Stimulated activated CD8-positive, alpha-beta memory T cell treated with anti-CD3 and anti-CD28 coated beads, Interleukin-7, amount 100 ng/mL, for 4 hours (primary cell): ENCODE results near the gene LIMS1.
"Not testable (repeated sequence)": the region's sequence is repeated elsewhere in the genome, so short reads cannot be mapped to it uniquely, and the experiment has no call there.

Source experiments
- DNase-seq, 2 donors: peaks; one replicate each; pipeline ENCODE4 v3.0.0-alpha.2; 2020; ENCODE audit warnings: low read depth in 2 of 2

LIMS1 gene

DNA sequence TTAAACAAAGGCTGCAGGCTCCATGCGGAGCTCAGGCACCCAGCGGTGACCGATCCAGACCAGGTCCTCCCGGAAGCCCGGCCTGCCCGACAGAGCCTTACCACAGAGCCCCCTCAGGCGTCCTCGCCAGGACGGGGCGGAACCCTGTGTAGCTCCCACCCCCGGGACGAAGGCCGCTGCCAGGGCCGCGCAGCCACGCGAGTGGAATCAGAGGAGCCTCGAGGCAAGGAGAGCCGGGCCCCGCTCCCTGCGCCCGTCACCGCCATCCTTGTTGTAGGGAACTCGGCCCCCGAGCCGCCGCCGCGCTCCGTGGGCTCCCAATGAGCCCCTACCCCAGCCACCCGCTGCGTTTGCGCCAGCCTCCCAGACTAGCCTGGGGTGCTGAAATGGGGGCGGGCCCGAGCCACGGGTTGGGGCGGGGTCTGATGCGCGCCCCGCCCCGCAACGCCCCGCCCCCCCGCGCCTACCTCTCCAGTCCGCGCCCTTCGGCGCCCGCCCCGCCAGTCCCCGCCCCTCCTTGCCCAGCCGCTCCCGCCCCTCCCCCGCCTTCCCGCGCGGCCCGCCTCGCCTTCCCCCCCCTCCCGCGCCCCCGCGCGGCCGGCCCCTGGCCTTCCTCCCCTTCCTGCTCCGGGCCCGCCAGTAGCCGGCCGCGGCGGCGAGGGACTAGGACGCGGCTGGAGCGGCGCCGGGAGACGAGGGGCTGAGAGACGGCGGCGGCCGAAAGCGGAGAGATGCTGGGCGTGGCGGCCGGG lies at the start of gene LIMS1:
Gene LIMS1, plus strand, starts transcription at position 639 of the 752 bp plus-strand sequence. Its CDS starts 93 bp downstream, at position 732.
- peak; percentile 73 to 87 for DNase-seq

GRCh38 chr2:108485253-108485652 lies 49.0 kb upstream of the LIMS1 start:
- DNase-seq, result no peak

- DNase-seq, result no peak
Observed at GRCh38 chr2:108490506-108491122, 43.7 kb upstream of the LIMS1 start.

- no peak for DNase-seq
Observed at GRCh38 chr2:108491848-108492247, 42.4 kb upstream of the LIMS1 start.

- no peak for DNase-seq
Observed at GRCh38 chr2:108492364-108492763, 41.9 kb upstream of the LIMS1 start.

DNA sequence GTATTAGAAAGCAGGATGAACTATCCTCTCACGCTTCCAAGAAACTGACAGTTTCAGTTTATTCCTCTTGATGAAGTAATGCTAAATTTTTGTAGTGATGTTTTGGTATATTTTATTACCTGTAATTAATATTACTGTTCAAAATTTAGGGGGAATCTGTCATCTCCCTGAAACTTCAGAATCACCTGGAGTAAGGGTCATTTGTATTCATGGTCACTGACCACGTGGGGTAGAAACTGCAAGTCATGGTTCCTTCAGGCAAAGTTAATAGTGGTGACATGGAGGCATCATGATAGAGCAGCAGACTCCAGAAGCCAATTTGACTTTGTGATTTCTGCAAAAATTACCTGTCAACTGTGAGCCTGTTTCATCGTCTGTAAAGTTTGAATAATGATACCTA lies 38.1 kb upstream of the LIMS1 start:
- DNase-seq, result not testable (repeated sequence)

DNA sequence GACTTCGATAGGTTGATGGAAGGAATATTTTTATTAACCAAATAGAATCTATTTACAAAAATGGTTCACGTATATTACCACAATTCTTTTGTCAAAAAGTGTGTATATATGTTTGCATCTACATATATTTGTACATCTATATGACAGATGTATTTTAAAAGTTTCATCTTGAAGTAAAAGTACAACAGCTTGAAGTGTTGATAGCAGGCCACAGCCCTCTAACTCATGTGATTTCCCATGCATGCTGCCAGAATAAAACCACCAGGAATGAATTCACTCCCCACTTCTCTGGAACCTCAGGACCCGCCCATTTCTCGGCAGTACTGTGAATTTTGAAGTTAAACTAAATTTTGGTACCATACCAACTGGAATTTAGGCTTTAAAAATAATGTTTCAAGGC lies 26.6 kb upstream of the LIMS1 start:
- not testable (repeated sequence) for DNase-seq

DNA sequence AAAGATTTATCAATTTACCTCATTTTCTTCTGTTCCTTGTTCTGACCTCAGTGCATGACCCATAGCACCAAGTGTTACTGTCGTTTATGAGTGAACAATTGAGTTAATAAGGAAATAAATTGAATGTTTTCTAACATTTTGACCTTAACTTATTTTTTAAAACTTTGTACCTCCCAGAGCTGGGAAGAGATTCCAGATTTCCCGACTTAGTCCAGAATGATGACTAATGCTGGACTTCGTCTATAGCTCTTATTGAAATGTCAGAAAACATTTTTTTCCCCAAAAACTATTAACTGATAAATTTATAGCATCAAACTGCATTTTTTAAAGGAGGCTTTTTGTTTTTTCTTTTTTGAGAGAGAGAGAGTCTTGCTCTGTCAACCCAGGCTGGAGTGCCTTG lies 21.8 kb upstream of the LIMS1 start:
- not testable (repeated sequence) for DNase-seq

DNA sequence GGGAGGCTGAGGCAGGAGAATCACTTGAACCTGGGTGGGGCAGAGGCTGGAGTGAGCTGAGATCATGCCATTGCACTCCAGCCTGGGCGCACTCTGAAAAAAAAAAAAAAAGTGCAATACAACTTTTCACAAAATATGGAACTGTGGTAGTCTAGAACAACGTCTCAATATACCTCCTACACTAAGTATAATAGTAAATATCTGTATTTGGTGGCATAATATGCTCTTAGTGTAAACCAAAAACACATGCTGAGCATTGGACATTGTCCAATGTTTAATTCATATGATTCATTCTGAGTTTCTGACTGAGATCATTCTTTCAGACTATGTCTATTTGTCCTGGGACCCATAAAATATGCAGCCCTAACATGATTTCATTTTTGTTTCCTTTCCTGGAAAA lies 19.8 kb upstream of the LIMS1 start:
- DNase-seq, result not testable (repeated sequence)

DNA sequence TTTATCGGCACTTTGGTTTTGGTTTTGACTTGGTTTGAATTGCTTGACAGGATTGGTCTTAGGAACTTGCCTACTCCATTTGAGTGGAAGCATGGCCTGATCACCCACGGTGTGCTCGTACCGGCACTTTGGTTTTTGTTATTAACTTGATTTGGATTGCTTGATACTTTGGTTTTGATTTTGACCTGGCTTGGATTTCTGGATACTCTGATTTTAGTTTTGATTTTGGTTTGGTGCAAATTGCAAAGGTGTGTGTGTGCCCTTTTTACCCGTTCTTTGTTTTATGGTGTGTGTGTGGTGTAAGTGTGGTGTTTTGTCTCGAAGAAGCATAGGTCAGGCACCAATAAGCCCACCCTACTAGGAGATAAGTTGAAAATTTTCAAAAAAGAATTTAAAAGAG lies 9.6 kb upstream of the LIMS1 start:
- not testable (repeated sequence) for DNase-seq

DNA sequence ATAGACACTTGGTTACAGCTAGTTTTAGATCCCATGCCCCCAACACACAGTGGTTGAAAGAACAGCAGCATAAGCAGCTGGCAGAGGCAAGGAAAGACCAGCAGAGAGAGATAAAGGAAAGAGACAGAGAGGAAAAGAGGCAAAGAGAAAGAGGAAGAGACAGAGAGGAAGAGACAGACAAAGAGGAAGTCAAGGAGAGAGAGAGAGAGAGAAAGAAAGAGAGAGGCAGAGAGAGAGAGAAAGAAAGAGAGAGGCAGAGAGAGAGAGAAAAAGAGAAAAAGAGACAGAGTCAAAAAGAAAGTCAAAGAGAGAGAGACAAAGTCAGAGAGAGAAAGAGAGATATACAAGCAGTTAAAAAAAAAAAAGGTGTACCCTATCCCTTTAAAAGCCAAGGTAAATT lies 9.0 kb upstream of the LIMS1 start:
- not testable (repeated sequence) for DNase-seq

GRCh38 chr2:108531674-108532055 lies 2.6 kb upstream of the LIMS1 start:
- DNase-seq, result no peak

GRCh38 chr2:108534584-108535356 lies 500 bp downstream of the LIMS1 start:
- DNase-seq, result peak in 1 of 2 donors; percentile 30

DNA sequence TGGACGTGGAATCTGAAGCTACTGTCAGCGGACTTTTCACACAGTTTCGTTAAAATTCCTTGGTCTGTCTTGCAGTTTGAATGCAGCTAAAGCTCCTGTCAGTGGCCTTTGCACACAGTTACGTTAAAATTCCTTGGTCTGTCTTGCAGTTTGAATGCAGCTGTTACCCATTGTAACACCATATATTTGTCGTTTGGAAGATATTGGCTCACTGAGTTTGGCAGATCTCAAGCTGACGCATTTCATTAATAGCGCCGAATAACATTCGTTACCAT lies 1.0 kb downstream of the LIMS1 start:
- DNase-seq, result no peak

- no peak for DNase-seq
Observed at GRCh38 chr2:108536133-108536780, 2.0 kb downstream of the LIMS1 start.

- DNase-seq, result no peak
Observed at GRCh38 chr2:108536911-108537310, 2.6 kb downstream of the LIMS1 start.

- DNase-seq, result no peak
Observed at GRCh38 chr2:108538000-108538625, 3.8 kb downstream of the LIMS1 start.

DNA sequence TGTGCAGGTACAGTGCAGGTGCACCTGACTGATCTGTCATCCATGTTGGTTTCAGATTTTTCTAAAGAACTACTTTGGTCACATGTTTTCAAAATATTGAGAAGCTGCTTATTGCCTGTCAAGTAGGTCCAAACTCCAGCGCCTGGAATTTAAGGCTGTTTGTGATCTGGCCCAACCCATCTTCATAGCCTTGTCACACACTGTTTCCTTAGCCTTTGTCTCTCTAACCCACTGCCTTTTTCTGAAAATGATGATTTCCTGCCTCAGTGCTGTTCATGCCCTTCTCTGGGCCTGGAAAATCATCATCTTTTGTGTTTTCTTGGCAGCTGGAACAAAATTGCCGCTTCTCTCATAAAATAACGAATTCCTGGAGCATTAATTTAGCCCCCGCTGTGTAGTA lies 7.2 kb downstream of the LIMS1 start:
- DNase-seq, result no peak

DNA sequence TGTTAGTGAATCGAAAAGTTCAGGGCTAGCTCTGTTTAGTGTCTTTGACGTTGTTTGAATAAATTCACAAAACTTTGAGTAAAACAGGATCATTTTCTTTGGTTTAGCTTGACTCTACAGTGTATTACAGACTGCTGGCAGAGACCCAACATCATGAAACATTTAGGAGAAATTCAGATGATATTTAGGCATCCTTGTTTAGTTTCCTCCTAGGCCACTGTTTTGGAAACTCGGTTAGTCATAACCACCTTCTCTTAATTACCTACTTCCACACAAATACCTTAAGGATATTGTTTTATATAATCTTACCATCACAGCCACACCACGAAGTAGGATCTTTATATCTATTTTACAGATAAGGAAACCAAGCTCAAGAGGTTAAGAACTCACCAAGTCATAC lies 7.8 kb downstream of the LIMS1 start:
- no peak for DNase-seq

DNA sequence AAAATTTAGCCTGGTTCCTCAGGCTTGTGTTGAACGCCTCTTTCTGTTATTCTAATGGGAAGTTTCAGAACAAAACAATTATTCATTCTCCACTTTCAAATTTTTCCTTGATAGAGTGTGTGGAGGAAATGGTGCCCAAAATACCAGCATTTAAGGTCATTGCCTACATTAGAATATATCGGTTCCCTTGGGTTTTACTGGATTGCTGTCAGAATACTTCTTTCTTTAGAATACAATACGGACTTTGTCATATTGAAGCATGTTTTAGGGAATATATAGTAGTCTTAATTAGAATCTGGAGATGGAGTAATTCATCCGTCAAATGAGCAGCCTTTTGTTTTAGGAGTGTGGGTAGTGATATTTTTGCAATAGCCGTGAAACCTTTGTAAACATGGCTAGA lies 13.3 kb downstream of the LIMS1 start:
- no peak for DNase-seq

DNA sequence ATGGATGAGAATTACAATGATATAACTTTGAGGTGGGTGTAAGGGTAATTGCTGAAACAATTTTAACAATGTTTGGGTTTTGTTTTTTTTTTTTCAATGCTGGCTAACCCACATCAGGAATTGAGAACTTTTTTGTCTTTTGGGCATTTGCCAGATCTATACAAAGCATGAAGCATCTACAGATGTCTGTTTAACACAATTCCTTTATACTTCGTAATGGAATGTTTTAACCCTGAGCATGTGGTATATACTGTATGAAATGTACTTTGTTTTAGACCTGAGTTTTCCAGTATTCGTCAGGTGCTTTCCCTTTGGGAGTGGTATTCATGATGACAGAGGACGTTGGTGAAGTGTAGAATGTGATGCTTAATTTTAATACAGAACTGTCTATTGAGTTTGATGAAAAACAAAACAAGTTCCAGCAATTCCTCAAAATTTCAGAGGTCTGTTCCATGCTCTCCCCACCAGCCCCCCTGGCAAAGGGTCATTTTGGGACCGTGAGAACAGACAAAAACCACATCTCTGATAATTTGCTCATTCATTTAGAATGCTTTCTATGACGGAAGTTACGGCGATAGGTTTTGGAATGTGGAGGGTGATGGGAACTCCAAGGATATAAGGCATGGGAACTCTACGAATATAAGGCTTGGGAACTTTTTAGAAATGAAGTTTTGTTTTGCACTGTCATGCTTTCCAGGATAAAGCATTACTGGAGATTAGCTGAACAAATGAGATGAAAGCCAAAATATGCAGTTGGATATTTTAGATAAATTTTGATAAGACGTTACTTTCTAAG lies 14.1 kb downstream of the LIMS1 start:
- DNase-seq, result no peak
